ENCODE results near the gene GSTCD. TPM values are rescaled to one million over a fixed set of nuclear protein-coding genes. Genes with fewer than 3 reads are reported as not detected.

The GSTCD gene
- total RNA-seq, 4 donors from 2014 or later: 8.2 to 19.6 (median 11.4) TPM

DNA sequence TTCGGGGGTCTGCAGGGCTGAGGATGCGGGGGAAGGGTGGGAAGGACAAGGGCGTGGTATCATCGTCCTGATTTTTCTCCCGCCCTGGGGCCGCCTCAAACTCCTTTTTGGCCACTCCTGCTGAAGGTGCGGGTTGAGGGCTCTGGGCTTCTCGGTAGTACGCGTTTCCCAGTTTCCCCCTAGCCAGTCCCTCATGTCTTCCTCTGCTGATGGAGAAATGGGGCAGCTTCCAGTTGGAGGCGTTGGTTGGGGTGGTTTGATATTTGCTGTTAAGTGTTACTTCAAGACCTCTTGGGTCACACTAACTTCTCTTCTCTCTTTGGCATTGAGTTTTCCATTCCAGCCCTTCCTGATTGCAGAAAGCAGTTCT is 482 bp downstream of the GSTCD start:
- TF ChIP-seq EP300 (IDR thresholded peaks at IDR 0.05): no peak
- TF ChIP-seq POLR2AphosphoS5 (IDR thresholded peaks at IDR 0.05): no peak
- TF ChIP-seq, protein P1, sequence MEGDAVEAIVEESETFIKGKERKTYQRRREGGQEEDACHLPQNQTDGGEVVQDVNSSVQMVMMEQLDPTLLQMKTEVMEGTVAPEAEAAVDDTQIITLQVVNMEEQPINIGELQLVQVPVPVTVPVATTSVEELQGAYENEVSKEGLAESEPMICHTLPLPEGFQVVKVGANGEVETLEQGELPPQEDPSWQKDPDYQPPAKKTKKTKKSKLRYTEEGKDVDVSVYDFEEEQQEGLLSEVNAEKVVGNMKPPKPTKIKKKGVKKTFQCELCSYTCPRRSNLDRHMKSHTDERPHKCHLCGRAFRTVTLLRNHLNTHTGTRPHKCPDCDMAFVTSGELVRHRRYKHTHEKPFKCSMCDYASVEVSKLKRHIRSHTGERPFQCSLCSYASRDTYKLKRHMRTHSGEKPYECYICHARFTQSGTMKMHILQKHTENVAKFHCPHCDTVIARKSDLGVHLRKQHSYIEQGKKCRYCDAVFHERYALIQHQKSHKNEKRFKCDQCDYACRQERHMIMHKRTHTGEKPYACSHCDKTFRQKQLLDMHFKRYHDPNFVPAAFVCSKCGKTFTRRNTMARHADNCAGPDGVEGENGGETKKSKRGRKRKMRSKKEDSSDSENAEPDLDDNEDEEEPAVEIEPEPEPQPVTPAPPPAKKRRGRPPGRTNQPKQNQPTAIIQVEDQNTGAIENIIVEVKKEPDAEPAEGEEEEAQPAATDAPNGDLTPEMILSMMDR (IDR thresholded peaks at IDR 0.05): no peak
- TF ChIP-seq POLR2A (IDR thresholded peaks at IDR 0.05): no peak
- Histone ChIP-seq H3K27ac (peak overlapping the region; percentile 68), H3K9me3 (no peaks in the 10 kb centered on the region), H3K4me3 (peak overlapping the region; percentile 77), H3K4me1 (peaks cover 30% of the 10 kb centered on the region), H3K27me3 (no peaks in the 10 kb centered on the region), H3K36me3 (no peaks in the 10 kb centered on the region)
- DNase-seq (ENCODE audit: low spot score in 2 of 2): peak in 1 of 2 donors; percentile 66
- 2% methylated on average over 11 of the region's 11 CpGs for WGBS

GRCh38 chr4:105710012-105710600 is 1.5 kb downstream of the GSTCD start:
- Histone ChIP-seq H3K36me3 (no peaks in the 10 kb centered on the region), H3K27me3 (no peaks in the 10 kb centered on the region), H3K9me3 (no peaks in the 10 kb centered on the region), H3K4me3 (peak overlapping the region; percentile 77), H3K4me1 (peaks cover 35% of the 10 kb centered on the region), H3K27ac (no peak overlapping the region)
- WGBS: 57% methylated on average over 16 of the region's 16 CpGs
- DNase-seq (ENCODE audit: low spot score in 2 of 2): no peak
- TF ChIP-seq POLR2AphosphoS5 (IDR thresholded peaks at IDR 0.05) (no peak), POLR2A (IDR thresholded peaks at IDR 0.05) (no peak), EP300 (IDR thresholded peaks at IDR 0.05) (no peak)
- TF ChIP-seq, protein P1 (IDR thresholded peaks at IDR 0.05): no peak

GRCh38 chr4:105710678-105711077 is 2.1 kb downstream of the GSTCD start:
- no peaks in the 10 kb centered on the region for H3K9me3 ChIP-seq
- H3K27me3 ChIP-seq: no peaks in the 10 kb centered on the region
- H3K4me3 ChIP-seq: no peak overlapping the region
- 62% methylated on average over 6 of the region's 6 CpGs for WGBS
- no peak for DNase-seq (ENCODE audit: low spot score in 2 of 2)
- no peak overlapping the region for H3K27ac ChIP-seq
- no peak for TF ChIP-seq POLR2AphosphoS5 (IDR thresholded peaks at IDR 0.05)
- TF ChIP-seq, protein P1 (IDR thresholded peaks at IDR 0.05): no peak
- TF ChIP-seq EP300 (IDR thresholded peaks at IDR 0.05): no peak
- TF ChIP-seq POLR2A (IDR thresholded peaks at IDR 0.05): no peak
- no peaks in the 10 kb centered on the region for H3K36me3 ChIP-seq
- H3K4me1 ChIP-seq: peaks cover 37% of the 10 kb centered on the region

GRCh38 chr4:105712766-105713165 is 4.2 kb downstream of the GSTCD start:
- peaks cover 26% of the 10 kb centered on the region for H3K4me1 ChIP-seq
- no peak for DNase-seq (ENCODE audit: low spot score in 2 of 2)
- no peak overlapping the region for H3K4me3 ChIP-seq
- WGBS: 86% methylated on average over 2 of the region's 2 CpGs
- no peaks in the 10 kb centered on the region for H3K36me3 ChIP-seq
- no peaks in the 10 kb centered on the region for H3K27me3 ChIP-seq
- no peak overlapping the region for H3K27ac ChIP-seq
- no peaks in the 10 kb centered on the region for H3K9me3 ChIP-seq
- TF ChIP-seq EP300 (IDR thresholded peaks at IDR 0.05) (no peak), POLR2A (IDR thresholded peaks at IDR 0.05) (no peak), POLR2AphosphoS5 (IDR thresholded peaks at IDR 0.05) (no peak)
- TF ChIP-seq, protein P1 (IDR thresholded peaks at IDR 0.05): no peak

DNA sequence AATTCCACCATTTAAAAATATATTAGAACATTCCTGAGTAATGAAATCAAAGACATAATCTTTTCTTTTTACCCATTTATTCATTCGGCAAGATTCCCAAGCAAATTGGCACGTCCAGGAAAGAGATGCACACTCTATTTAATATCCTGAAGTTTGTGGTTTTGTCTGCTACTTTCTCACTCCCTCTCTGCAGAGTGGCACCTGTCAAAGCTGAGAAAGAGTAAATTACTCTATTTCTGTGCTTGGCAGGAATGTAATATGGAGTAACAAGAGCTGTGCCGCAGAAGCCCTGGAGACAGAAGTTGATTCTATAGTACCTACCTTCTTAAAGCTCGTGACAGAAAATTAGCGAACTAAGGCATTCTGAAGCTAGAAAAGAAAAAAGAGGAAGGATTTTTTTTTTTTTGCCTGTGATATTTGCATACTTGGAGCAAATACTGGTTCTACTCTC is 5.5 kb downstream of the GSTCD start:
- no peak for TF ChIP-seq POLR2AphosphoS5 (IDR thresholded peaks at IDR 0.05)
- TF ChIP-seq EP300 (IDR thresholded peaks at IDR 0.05): no peak
- TF ChIP-seq, protein P1 (IDR thresholded peaks at IDR 0.05): no peak
- TF ChIP-seq POLR2A (IDR thresholded peaks at IDR 0.05): no peak
- no peaks in the 10 kb centered on the region for H3K27me3 ChIP-seq
- H3K27ac ChIP-seq: no peak overlapping the region
- no peaks in the 10 kb centered on the region for H3K9me3 ChIP-seq
- H3K36me3 ChIP-seq: peaks cover 6% of the 10 kb centered on the region
- DNase-seq (ENCODE audit: low spot score in 2 of 2): no peak
- H3K4me3 ChIP-seq: peak overlapping the region; percentile 20
- 40% methylated on average over 5 of the region's 5 CpGs for WGBS
- peaks cover 23% of the 10 kb centered on the region for H3K4me1 ChIP-seq
